Measurements from ENCODE around the gene MUC13.

- TF ChIP-seq CTCF (IDR thresholded peaks at IDR 0.05) (no peak), POLR2AphosphoS5 (IDR thresholded peaks at IDR 0.05) (no peak), POLR2A (IDR thresholded peaks at IDR 0.05) (no peak)
These were observed 72.5 kb downstream of the MUC13 start for GRCh38 chr3:124862006-124862405.
